Ectodermal cell (in vitro differentiated cells): Measurements from ENCODE around the gene DYNC1LI2.
A peak's percentile ranks its signal among the peaks of the same experiment; 100 is the strongest.

Source experiments
- H3K27ac ChIP-seq: 2 replicates; pipeline ENCODE4 v1.7.0; 2013; ENCODE audit warnings: mild to moderate bottlenecking, low read depth, low read length; ENCODE audit not compliant: insufficient read depth, poor library complexity, severe bottlenecking
- H3K27me3 ChIP-seq: 2 replicates; pipeline ENCODE4 v1.7.0; 2013; ENCODE audit warnings: mild to moderate bottlenecking, low read length; ENCODE audit not compliant: insufficient read depth, control insufficient read depth, poor library complexity, severe bottlenecking
- H3K36me3 ChIP-seq: one replicate; pipeline ENCODE4 v1.7.0; 2013; ENCODE audit warnings: low read length; ENCODE audit not compliant: control insufficient read depth, insufficient read depth
- H3K4me1 ChIP-seq: one replicate; pipeline ENCODE4 v1.7.0; 2013; ENCODE audit warnings: low read length; ENCODE audit not compliant: control insufficient read depth, insufficient read depth
- H3K4me3 ChIP-seq: 2 replicates; pipeline ENCODE4 v1.7.0; 2013; ENCODE audit warnings: low read depth, low read length, control low read depth; ENCODE audit not compliant: insufficient read depth
- H3K9me3 ChIP-seq: 2 replicates; pipeline ENCODE4 v1.7.0; 2013; ENCODE audit warnings: mild to moderate bottlenecking, low read length, moderate library complexity; ENCODE audit not compliant: control insufficient read depth
- WGBS, 2 experiments: methylation state at CpG; one replicate each; pipeline ENCODE4 v1.1.7; 2013; ENCODE audit warnings: missing lambda C conversion rate in 2 of 2; 5-methylcytosine and 5-hydroxymethylcytosine counted together

Gene DYNC1LI2

GRCh38 chr16:66754819-66755218 is 3.4 kb upstream of the DYNC1LI2 start:
- 76 to 88% methylated on average over 2 to 3 of the region's 3 CpGs for WGBS, 2 experiments
- H3K27me3 ChIP-seq = peaks cover 9% of the 10 kb centered on the region
- H3K36me3 ChIP-seq = no peaks in the 10 kb centered on the region
- peaks cover 8% of the 10 kb centered on the region for H3K4me1 ChIP-seq
- H3K27ac ChIP-seq = no peak overlapping the region
- H3K9me3 ChIP-seq = no peaks in the 10 kb centered on the region
- H3K4me3 ChIP-seq = no peak overlapping the region

GRCh38 chr16:66754211-66754610 is 2.8 kb upstream of the DYNC1LI2 start:
- H3K4me1 ChIP-seq = peaks cover 10% of the 10 kb centered on the region
- H3K9me3 ChIP-seq = no peaks in the 10 kb centered on the region
- 80 to 83% methylated on average over 2 of the region's 2 CpGs for WGBS, 2 experiments
- H3K27me3 ChIP-seq = peaks cover 9% of the 10 kb centered on the region
- no peak overlapping the region for H3K4me3 ChIP-seq
- no peak overlapping the region for H3K27ac ChIP-seq
- no peaks in the 10 kb centered on the region for H3K36me3 ChIP-seq

DNA sequence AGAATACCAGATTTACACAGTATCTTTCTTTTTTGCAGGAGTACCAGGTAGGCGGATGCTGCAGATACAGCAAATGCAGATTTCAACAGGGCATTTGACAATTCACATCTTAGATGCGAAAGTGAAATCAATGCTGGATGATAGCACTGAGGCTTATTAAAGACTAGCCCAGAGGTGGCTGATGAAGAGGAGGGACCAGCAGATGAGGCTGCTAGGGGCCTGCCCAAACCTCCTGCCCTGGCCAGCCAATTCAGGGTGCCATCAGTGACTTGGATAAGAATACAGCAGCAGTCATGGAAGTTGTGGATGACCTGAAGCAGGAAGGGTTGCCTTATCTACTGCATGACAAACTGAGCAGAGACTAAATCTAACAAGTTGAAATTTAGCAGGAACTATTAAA is 1.5 kb upstream of the DYNC1LI2 start:
- H3K4me3 ChIP-seq = no peak overlapping the region
- H3K9me3 ChIP-seq = no peaks in the 10 kb centered on the region
- no peak overlapping the region for H3K27ac ChIP-seq
- H3K36me3 ChIP-seq = peaks cover 9% of the 10 kb centered on the region
- WGBS, 2 experiments = 98 to 99% methylated on average over 2 of the region's 2 CpGs
- peaks cover 9% of the 10 kb centered on the region for H3K27me3 ChIP-seq
- peaks cover 10% of the 10 kb centered on the region for H3K4me1 ChIP-seq

GRCh38 chr16:66752379-66752778 is 970 bp upstream of the DYNC1LI2 start:
- no peaks in the 10 kb centered on the region for H3K9me3 ChIP-seq
- no peak overlapping the region for H3K4me3 ChIP-seq
- peaks cover 9% of the 10 kb centered on the region for H3K27me3 ChIP-seq
- no peak overlapping the region for H3K27ac ChIP-seq
- peaks cover 10% of the 10 kb centered on the region for H3K4me1 ChIP-seq
- peaks cover 9% of the 10 kb centered on the region for H3K36me3 ChIP-seq
- 76 to 78% methylated on average over 5 to 6 of the region's 6 CpGs for WGBS, 2 experiments

- 64 to 65% methylated on average over 3 of the region's 3 CpGs for WGBS, 2 experiments
- Histone ChIP-seq H3K9me3 (no peaks in the 10 kb centered on the region), H3K4me1 (peaks cover 10% of the 10 kb centered on the region), H3K27me3 (peaks cover 9% of the 10 kb centered on the region), H3K36me3 (peaks cover 11% of the 10 kb centered on the region), H3K27ac (no peak overlapping the region), H3K4me3 (peak overlapping the region; percentile 97)
Observed at GRCh38 chr16:66751992-66752322, 548 bp upstream of the DYNC1LI2 start.

DNA sequence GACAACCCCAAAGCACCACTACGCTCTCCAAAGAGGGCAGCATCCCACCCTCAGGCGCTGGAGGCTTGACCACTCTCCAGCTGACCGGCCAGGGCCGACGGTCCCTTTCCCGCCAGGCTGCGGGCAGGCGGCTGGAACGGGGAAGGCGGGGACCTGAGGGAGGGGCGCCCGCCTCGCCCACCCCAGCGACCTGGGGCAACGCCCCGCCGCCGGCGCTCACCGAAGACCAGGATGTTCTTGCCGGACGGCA is 431 bp downstream of the DYNC1LI2 start:
- peak overlapping the region; percentile 97 for H3K4me3 ChIP-seq
- peaks cover 9% of the 10 kb centered on the region for H3K27me3 ChIP-seq
- peak overlapping the region; percentile 62 for H3K27ac ChIP-seq
- H3K9me3 ChIP-seq = no peaks in the 10 kb centered on the region
- WGBS, 2 experiments = 0% methylated on average over 22 of the region's 22 CpGs
- H3K4me1 ChIP-seq = peaks cover 10% of the 10 kb centered on the region
- H3K36me3 ChIP-seq = peaks cover 19% of the 10 kb centered on the region

DNA sequence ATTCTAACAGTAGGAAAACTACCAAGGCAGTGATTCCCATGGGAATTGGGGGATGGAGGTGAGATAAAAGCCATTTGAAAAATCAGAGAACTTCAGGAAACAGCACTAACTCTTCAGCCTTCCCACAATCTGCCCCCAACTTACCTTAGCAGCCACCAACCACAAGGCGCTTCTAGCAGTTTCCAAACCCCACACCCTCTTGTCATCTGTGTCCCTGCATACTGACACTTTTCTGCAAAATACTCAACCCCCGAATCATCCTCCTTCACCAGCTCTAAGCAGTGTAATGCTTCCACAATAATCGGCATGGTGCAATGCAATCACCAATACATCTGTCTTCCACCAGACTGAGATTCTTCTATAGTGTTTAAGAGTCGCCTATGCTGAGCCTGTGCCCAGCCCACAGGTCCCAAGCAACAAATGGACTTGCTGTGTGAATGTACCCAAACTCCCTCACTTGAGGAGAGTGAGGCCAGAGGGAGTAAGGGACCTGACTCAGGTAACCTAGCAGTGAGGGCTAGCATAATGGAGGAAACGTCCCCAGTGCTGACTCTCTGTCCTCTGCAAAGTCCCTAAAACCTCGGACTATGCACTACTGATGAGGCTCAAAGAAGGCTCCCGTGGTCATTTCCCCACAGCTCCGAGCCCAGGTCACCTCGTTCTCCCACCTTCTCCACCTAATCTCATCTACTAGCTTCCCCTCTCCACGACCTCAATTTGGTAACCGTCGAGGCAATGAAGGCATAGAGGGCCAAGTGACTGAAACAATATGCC is 943 bp downstream of the DYNC1LI2 start:
- peak overlapping the region; percentile 62 for H3K27ac ChIP-seq

GRCh38 chr16:66746682-66747081 is 4.7 kb downstream of the DYNC1LI2 start:
- Histone ChIP-seq H3K9me3 (no peaks in the 10 kb centered on the region), H3K4me3 (no peak overlapping the region), H3K4me1 (peaks cover 13% of the 10 kb centered on the region), H3K27me3 (no peaks in the 10 kb centered on the region), H3K27ac (no peak overlapping the region), H3K36me3 (peaks cover 42% of the 10 kb centered on the region)
- 95% methylated on average over 1 of the region's 1 CpG for WGBS, 2 experiments

More for the DNA sequence above, 943 bp downstream of the DYNC1LI2 start:
- Histone ChIP-seq H3K4me3 (peak overlapping the region; percentile 97), H3K27me3 (peaks cover 9% of the 10 kb centered on the region), H3K9me3 (no peaks in the 10 kb centered on the region), H3K4me1 (peaks cover 10% of the 10 kb centered on the region), H3K36me3 (peaks cover 23% of the 10 kb centered on the region)
- 27% methylated on average over 12 of the region's 12 CpGs for WGBS, 2 experiments

GRCh38 chr16:66746048-66746447 is 5.4 kb downstream of the DYNC1LI2 start:
- peaks cover 42% of the 10 kb centered on the region for H3K36me3 ChIP-seq
- H3K4me3 ChIP-seq = no peak overlapping the region
- peaks cover 13% of the 10 kb centered on the region for H3K4me1 ChIP-seq
- WGBS, 2 experiments = 92 to 94% methylated on average over 3 of the region's 3 CpGs
- no peaks in the 10 kb centered on the region for H3K9me3 ChIP-seq
- H3K27me3 ChIP-seq = no peaks in the 10 kb centered on the region
- H3K27ac ChIP-seq = no peak overlapping the region

DNA sequence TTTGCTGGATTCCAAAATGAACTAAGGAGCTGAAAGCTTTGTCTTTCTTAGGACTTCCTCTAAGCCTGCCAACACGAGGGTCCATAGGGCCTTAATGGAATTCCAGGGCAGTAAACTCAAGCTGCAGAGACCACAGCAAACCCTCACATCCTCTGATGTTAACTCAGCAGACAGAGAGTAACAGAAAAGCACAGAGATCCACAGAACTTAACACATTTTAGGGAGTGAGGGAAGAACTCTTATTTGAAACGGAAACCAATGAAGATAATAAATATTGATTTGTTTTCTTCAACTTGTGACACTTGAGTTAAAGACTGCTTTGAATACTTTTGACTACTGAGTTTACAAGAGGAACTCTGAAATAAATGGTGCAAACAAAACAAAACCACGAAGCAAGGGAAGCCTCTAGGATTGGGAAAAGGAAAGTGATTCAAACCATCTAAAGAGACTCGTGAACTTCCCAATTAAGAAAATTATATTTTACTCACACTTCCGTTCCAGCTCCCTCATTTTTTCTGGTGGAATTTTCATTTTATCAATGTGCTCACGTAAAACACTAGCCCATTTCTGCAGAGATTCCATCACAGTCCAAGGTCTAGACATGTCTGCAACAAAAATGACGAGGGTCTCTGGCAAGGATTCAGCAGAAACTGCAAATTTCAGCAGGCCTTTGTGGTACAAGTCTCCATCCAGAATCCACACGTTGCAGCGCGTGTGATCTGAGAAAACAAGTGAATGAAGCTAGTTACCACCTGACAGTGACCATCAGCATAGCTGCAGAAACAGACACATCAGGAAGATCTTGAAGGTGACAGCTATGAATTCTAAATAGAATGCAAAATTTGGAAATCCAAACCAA is 9.2 kb downstream of the DYNC1LI2 start:
- peaks cover 45% of the 10 kb centered on the region for H3K36me3 ChIP-seq
- 95% methylated on average over 10 of the region's 10 CpGs for WGBS, 2 experiments
- peak overlapping the region; percentile 67 for H3K27ac ChIP-seq

More for the DNA sequence above, 9.2 kb downstream of the DYNC1LI2 start:
- H3K9me3 ChIP-seq = no peaks in the 10 kb centered on the region
- H3K4me1 ChIP-seq = peaks cover 7% of the 10 kb centered on the region
- H3K27me3 ChIP-seq = no peaks in the 10 kb centered on the region
- H3K4me3 ChIP-seq = no peak overlapping the region
